Stimulated activated CD4-positive, alpha-beta T cell treated with anti-CD3 and anti-CD28 coated beads, Interleukin-4, amount 100 ng/mL, for 48 hours (primary cell): ENCODE results near the gene TMEM273.

Experiments
- DNase-seq, 2 donors: peaks; one replicate each; pipeline ENCODE4 v3.0.0-alpha.2; 2020; ENCODE audit warnings: low read depth in 2 of 2

The TMEM273 gene

DNA sequence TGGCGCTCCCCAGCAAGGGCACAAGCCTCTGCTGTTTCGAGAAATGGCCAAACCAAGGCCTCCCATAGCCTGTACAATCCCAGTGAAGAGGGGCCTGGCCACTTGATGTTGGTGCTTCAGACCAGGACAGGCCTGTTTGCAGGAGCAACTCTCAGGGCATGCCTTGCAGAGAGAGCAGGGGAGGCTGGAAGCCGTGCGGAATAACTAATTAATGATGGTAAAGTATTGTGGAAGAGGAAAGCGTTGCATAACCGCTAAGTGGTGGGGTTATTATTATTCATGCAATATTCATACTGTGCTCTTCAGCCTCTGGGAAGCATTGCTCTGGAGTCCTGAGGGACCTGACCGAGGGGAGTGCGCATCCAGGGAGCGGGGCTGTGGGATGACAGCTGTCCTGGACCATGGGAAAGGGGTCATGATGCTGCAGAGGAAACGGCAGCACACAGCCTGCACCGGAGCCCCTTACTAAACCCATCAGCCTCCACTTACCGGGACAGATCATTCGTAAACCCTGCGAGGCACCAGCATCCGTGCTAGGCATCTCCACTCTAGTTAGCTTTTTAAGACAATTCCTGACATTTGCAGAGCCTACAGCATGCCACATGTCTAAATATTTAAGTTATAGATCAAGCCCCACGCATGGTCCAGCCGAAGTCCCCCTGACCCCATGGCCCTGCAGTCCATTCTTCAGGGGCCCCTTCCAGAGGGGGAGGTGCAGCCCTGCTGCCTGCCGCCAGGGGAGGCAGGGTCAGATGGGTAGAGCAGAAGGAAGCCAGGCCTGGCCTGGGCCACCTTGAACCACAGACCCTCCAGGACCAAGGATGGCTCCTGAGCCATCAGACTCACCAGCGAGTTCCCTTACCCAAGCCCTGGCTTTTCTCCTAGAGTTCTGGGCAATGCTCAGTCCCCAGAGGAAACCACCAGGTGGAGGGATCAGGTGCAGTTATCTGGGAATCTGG is 11.6 kb downstream of the TMEM273 start:
- no peak for DNase-seq

DNA sequence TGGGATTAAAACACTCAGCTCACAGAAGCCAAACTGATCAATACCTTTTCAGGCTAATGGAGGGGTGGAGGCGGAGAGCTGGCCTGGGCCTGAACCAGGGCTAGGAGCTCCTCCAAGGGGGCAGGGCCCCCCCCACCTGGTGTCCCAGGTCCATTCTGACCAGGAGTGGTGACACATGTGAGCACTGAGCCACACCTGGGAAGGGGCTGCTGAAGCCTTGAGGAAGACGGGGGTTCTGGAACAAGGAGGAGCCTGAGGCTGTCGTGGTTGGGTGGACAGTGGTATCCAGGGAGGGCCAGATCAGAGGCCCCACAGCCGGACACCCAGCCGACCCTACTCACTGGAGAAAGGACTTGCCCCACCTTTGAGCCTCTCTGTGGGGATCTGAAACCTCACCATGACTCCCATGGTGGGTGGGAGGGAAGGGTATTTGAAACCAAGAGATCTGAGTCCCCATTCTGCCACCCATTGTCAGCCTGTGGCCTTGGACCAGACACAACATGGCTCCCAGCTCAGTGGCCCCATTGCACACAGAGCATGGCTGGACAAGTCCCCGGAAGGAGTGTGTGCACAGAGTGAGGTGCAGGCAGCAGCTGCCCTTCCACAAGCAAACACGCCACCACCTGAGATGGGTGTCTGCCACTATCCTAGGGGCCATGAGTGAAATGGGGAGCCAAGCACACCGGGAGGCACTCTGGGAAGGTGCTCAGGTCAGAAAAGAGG is 12.4 kb downstream of the TMEM273 start:
- DNase-seq: no peak

DNA sequence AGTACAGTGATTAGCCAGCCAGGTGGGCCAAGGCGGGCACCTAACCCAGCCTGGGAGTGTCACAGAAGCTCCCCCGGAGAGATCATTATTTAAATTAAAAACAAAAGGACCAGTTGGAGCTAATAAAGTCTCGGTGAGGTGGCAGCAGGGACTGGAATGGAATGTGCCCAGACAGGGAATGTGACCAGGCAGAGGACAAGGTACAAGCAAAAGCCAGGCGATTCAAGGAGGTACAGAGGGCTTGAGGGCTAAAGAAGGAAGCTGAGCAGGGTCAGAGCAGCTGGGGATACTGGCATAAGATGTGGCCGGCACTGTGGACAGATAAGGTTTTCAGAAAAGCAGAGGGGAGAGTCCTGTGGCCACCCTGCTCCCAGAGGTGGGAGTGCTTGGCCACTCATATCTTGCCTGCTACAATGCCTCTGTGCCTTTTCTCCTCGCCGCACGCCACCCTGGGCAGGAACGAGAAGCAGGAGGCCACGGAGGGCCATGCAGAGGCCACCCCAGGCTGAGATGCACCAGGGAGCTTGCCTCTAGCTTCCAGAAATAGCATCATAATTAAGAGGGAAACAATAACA is 13.2 kb downstream of the TMEM273 start:
- DNase-seq: no peak

DNA sequence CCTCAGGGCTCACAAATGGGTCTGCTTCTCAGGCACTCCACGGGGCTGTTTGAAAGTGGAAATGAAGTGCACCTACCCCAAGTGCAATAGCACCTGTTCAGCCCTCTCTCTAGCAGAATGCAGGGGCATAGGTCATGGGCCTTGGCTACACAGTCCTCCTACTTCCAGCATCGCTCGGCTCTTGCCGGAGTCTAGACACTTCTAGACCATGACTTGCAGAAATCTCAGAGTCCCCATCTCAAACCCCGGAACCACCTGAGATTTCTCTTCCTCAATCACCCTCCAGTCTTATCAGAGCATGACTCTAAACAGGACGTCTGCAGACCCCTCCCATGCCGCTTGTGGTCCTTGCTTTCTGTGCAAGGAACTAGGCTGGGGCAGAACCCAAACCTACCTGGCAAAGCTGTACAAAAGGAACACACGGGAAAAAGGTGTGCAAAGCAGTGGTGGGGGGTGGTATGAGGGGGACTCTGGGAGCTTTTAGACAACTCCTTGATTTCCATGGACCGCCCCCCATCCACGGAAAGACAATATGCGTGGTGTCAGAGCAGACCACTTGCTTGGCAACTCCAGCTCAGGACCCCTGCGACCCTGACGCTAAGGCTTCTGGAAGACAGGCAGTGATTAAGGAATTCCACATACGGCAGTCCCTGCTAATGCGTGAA is 13.8 kb downstream of the TMEM273 start:
- DNase-seq: no peak

DNA sequence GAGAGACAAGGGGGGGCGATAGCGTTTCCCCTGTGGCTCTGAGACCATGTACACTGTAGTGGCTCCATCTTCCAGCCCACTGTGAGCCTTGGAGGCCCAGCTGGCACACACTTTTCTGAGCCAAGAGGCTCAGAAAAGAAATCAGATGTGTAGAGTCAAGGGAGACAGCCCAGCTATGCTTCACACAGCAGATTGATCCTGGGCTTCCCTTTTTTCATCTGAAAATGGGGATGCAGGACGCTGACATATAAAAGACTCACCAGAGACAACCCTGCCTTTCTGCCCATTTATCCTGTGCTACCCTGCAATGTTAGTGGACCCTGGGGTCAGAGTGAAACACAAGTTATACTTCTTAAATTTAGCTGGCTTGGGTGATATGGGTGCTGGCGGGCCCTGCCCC is 14.3 kb downstream of the TMEM273 start:
- DNase-seq: no peak

DNA sequence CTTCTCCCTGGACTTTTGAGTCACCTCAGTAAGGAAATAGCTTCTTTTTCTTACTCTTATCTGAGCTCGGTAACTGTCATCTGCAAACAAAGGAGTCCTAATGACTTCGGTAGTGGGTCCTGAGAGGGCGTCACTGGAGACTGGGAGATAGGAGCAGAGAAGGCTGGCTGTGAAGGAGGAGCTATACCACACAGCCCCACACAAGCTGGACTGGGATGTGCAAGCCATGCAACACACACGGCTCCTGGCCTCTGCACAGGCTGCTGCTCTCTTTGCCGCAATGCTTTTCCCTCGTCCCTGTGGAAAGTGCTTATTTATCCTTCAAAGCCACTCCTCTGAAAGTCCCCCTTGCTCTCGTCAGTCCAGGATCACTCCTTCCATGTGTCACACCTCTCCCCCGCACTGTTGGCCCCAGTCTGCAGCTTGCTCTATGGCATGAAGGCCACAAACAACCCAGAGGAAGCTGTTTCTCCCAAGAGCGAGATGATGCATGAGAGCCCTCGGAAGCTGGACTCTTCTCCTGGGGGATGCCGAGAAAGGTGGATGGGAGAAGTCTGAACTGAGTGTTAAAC is 14.9 kb downstream of the TMEM273 start:
- no peak for DNase-seq

DNA sequence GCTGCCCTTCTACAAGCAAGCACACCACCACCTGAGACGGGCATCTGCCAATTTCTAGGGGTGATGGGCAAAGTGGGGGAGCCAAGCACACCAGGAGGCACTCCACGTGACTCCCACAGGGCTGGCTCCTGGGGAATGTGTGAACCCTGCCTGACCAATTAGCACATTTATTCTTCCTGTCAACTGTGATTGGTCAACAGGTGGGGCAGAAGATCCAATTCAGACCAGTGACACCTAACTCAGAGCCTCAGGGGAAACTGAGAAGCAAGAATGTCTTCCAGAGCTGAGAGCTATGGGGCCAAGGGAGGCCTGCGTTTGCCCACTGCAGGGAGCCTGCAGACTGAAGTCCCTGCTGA is 15.4 kb downstream of the TMEM273 start:
- no peak for DNase-seq

DNA sequence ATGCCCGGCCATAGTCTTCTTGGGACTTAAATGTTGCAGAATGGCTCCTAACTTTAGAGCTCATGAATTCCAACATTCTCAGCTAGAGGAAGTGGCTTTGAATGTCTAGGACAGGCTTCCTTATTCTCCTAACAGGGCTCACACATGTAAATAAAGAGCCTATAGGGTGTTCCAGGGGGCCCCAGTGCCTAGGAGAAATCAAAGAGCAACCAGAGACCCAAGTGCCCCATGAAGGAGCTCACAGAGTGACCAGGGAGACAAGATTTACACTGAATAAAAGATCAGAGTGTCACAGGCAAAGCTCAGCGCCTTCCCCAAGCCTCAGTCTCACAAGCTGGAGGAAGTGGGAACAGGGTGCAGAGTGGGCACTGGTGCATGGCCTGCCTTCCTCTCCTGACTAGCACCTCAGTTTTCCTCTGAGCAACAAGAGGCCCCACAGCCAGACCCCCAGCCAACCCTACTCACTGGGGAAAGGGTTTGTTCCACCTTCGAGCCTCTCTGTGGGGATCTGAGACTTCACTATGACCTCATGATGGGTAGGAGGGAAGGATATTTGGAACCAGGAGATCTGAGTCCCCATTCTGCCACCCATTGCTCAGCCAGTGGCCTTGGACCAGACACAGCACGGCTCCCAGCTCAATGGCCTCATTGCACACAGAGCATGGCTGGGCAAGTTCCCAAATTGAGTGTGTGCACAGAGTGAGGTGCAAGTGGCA is 16.0 kb downstream of the TMEM273 start:
- DNase-seq: no peak

DNA sequence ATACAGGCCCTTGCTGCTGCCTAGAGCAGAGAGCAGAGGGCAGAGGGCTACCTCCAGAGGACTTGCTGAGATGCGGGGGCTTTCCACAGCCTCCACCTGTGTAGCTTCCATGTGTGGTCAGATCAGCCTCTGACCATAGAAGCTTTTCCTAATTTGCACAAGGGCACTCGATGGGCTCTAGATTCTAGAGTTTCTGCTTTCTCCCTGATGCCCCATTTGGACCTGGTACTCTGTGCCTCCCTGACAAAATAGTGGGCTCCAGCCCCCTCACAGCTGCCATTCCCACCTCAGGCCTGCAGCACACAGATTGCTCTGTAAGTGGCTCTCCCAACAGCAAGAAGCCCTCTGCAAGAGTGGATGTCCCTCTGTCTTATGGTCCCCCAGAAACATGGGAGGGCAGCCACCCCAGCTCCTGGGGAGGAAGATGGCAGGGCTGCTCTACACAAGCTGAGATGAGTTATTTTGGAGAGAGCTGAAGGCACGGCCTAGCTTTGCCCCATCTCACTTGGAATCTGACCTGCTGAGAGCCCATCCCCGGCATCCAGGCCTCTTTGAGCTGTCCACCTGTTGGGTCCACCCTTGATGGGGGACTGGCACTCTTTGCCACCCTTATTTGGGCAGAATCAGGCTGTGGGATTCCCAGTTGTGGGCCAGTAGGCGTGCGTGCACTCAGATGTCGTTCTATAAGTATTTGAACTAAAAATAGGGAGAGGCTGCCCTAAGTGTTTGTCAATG is 16.7 kb downstream of the TMEM273 start:
- DNase-seq: no peak

DNA sequence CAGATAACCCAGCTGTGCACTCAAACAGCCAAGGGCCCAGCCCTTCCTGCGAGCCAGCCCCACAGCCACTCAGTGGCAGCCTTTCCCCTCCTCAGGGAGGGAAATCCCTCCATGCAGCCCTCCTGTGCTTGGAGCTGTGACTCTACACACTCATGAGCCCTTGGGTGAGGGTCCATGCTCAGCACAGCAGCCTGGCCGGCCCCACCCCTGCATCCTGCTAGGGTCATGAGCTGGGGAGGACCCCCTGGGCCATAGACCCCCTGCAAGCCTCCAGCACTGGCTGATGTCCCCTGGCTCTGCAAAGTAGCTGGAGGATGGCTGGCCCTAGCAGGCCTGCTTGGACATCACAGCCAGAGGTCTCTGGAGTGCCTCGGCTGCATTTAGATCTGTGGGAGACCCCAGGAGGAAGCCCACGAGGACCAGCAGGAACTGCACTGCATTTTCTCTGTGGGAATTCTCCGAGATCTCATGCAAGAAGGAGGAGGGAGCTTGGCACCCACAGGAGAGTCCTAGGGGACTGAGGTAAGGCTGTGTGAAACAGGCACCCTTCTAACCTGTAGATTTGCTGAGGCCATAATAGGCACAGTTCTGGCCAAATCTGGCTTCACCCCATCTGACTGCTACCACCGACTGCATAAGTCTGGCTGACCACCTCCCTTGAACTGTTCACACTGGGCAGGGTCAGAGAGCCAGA is 17.4 kb downstream of the TMEM273 start:
- no peak for DNase-seq

DNA sequence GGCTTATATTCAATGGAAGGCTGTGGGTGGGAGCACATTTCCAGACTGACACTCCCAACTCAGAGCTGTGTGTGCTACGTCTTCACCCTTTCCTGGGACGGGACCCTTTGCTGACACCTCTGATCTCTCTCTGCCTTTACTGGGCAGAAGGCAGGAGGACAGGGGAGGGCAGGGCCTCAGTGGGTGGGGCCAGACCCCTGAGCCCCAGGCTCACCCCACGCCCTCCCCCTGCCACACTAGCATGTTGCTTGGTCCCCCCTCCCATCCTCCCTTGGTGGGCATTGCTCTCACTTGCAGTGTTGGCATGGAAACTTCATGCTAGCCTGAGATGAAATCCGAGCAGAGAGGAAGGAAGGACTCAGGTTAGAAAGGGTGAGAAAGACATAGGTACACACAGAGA is 18.4 kb downstream of the TMEM273 start:
- DNase-seq: no peak

DNA sequence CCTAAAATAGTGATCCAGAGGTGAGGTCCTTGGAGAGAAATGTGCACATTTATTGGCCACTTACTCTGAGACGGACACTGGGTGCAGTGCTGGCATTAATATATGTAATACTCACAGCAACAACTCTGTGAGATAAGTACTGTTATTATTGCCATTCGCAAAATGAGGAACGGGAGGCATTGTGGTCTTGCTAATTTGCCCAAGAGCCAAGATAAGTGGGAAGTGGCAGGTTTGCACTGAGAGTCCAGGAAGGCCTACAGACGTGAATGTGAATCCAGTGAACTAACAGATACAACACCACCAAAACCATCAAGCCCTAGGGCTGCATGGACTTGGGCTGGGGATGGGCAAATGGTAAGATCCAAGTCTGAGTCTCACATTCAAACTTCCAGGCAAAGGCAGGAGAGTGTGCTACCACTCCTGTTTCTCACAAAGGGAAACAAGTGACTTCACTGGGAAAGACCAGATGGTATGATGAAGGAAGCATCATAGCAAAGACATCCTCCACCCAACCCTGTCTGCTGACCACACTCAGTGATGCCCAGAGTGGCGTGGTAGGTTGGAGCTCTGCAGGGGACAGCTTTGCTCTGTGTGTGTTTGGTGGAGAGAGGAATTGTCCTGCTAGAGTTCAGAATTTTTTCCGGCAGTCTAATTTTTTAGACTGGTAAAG is 19.2 kb downstream of the TMEM273 start:
- DNase-seq: no peak

DNA sequence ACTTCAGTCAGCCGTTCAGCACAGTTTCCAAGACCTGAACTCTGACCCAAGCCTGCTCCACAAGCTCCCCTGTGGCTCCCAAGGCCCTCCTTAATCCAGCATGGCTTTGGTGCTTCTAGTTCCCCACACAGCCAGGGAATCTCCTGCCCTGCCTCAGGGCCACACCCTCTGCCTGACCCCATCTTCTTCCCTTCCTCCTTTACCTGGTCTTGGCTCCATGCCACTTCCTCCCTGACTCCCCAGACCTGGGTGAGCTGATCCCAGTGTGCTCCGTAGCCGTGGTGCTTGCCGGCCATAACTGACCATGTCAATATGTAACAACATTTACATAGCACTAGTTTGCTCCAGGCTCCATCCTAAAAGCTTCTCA is 20.0 kb downstream of the TMEM273 start:
- no peak for DNase-seq

DNA sequence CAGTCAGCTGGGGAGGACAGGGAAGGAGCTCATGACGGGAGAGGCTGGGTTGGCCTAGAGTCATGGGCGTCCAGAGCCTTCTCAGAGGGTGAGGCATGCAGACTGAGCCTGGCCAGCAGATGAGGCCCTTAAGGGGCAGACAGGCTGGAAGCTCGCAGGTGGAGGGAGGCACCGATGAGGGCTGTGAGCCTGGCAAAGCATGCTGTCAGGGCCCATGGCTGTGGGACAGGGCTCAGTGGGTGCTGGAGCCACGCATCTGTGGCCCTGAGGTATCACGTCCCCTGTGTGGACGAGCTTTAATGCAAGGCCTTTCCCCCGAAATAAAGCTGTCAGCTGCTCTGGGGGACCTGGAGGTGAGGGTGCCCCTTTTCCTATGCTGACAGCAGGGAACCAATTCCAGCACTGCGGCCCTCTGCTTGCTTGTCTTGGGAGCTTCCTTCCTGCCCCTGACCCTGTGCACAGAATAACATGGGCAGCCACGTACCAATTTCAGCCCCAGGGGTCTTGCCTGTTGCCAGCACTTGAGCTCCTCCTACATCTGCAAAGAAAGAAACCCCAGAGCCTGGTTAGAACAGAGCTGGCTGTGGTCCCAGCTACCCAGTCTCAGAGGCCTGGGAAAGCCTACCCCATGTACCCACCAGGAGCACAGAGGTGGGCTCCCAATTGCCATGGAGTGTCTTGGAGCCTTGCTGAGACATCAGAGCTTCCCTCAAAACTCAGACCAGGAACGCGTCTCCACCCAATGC is 20.6 kb downstream of the TMEM273 start:
- DNase-seq: no peak

DNA sequence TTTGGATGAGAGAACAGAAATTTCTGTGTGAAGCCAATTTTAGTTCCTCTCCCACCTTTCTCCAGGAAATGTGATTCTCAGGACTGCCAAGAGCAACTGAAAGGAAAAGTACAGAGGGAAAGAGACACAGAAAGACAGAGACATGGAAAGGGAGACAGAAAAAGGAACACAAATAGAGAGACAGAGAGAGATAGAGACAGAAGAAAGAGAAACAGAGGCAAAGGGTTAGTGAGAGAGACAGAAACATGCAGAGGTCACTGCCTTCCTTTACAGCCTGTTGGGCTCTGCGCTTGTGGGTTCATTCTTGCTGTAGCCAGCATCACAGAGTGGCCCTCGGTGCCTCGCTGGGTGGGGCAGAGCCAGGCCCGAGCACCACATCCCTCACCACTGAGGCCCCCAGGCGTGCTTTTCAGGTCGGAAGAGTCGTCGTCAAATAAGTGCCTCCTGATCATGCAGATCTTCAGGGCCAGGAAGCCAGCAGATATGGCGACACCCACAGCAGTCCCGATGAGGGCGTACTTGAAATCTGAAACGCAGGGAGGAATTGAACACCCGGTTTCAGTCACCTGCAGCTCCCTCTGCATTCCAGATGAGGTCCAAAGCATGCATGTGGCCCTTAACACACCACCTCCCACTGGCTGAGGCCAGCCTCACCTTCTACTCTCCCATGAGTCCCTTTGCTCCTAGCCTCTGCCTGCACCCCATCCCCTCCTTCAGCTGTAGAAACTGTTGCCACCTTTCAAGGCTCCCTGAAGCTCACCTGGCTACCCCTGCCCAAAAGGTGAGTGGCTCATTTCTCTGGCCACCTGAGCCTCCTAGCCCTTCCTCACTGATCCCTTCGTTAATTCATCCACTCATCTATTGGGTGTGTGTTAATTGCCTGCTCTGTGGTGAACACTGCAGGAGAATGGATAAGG is 21.4 kb downstream of the TMEM273 start:
- no peak for DNase-seq

DNA sequence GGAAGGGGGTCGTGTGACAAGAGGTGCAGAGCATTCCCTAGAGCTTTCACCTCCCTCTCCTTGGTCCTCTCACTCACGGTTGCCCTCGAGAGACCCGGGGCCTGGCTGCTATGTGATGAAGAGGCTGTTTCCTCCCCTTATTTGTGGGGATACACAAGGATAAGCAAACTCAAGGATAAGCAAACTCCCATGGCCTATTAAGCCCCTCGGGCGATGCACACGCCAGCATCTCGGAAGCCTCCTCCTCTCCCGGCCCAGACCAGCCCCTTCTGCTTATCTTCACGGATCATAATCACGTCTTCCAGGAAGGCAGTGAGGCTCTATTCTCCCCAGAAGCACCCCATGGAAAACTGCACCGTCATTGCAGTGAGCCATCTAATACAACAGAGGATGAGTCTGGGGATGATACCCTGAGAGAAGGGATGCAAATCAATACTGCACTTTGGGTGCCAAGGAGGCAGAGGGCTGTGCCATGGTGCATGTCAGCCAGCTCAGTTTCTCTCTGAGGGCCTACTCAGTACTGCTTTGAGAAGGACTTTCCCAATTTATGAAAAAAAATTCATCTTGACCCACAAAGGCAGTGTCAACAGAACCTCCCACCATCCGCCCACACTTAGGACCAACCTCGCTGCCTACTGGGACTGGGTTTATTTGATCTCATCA is 22.2 kb downstream of the TMEM273 start:
- no peak for DNase-seq

DNA sequence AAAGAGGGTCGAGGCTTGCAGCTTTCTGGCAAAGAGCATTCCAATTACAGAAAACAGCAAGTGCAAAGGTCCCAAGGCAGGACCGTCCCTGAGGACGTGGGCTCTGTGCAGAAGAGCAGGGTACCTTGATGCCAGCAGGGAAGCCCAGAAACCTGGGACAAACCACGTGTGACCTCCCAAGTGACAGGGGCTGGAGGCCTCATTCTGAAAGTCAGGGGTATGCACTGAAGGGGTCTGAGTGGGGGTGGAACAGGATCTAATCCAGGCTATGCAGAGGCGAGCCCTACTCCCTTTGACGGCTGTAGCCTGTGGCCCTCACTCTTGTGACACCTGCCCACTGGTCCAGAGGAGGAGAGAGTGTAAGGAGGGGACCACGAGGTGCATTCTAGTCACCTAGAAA is 22.9 kb downstream of the TMEM273 start:
- no peak for DNase-seq
